ENCODE measurements around the gene STUB1.
"Not testable (repeated sequence)": the region's sequence is repeated elsewhere in the genome, so short reads cannot be mapped to it uniquely, and the experiment has no call there.

DNA sequence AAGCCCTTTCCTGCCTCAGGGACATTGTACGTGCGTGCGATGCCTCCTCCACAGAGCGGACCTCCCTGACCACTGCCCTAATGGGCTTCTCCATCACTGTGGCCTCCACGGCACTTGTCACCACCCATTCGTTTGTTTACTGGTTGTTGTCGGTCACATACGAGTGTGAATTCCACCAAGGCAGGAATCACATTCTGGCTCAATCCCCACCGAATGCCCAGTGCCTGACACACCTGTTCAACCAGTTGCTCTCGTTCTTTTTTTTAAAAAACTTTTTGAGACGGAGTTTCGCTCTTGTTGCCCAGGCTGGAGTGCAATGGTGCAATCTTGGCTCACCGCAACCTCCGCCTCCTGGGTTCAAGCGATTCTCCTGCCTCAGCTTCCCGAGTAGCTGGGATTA is 11.0 kb downstream of the STUB1 start:
- TF ChIP-seq, protein P1, sequence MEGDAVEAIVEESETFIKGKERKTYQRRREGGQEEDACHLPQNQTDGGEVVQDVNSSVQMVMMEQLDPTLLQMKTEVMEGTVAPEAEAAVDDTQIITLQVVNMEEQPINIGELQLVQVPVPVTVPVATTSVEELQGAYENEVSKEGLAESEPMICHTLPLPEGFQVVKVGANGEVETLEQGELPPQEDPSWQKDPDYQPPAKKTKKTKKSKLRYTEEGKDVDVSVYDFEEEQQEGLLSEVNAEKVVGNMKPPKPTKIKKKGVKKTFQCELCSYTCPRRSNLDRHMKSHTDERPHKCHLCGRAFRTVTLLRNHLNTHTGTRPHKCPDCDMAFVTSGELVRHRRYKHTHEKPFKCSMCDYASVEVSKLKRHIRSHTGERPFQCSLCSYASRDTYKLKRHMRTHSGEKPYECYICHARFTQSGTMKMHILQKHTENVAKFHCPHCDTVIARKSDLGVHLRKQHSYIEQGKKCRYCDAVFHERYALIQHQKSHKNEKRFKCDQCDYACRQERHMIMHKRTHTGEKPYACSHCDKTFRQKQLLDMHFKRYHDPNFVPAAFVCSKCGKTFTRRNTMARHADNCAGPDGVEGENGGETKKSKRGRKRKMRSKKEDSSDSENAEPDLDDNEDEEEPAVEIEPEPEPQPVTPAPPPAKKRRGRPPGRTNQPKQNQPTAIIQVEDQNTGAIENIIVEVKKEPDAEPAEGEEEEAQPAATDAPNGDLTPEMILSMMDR (IDR thresholded peaks at IDR 0.05; ENCODE audit: low read depth, low read length), result not testable (repeated sequence)
- not testable (repeated sequence) for TF ChIP-seq POLR2A (IDR thresholded peaks at IDR 0.05; ENCODE audit: extremely low read depth, insufficient read length); MYC (IDR thresholded peaks at IDR 0.05; ENCODE audit: low read depth, low read length)

Data from NB4 (cell line).